AG08395 (cell line): ENCODE data around the gene NMUR2.

ENCODE experiments used
- DNase-seq: peaks from one replicate; pipeline ENCODE4 v3.0.0; 2012; ENCODE audit warnings: mixed read lengths, low spot score

NMUR2 gene

GRCh38 chr5:152367554-152367953 is 37.5 kb downstream of the NMUR2 start:
- DNase-seq = no peak

GRCh38 chr5:152366716-152367115 is 38.4 kb downstream of the NMUR2 start:
- no peak for DNase-seq

- DNase-seq = no peak
These were observed 40.2 kb downstream of the NMUR2 start for GRCh38 chr5:152364899-152365298.

DNA sequence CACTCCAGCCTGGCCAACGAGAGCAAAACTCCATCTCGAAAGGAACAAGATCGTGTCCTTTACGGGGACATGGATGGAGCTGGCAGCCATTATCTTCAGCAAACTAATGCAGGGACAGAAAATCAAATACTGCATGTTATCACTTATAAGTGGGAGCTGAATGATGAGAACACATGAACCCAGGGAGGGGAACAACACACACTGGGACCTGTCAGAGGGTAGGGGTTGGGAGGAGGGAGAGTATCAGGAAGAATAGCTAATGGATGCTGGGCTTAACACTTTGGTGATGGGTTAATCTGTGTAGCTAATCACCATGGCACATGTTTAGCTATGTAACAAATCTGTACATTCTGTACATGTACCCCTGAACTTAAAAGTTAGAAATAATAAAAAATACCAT is 40.9 kb downstream of the NMUR2 start:
- no peak for DNase-seq

DNA sequence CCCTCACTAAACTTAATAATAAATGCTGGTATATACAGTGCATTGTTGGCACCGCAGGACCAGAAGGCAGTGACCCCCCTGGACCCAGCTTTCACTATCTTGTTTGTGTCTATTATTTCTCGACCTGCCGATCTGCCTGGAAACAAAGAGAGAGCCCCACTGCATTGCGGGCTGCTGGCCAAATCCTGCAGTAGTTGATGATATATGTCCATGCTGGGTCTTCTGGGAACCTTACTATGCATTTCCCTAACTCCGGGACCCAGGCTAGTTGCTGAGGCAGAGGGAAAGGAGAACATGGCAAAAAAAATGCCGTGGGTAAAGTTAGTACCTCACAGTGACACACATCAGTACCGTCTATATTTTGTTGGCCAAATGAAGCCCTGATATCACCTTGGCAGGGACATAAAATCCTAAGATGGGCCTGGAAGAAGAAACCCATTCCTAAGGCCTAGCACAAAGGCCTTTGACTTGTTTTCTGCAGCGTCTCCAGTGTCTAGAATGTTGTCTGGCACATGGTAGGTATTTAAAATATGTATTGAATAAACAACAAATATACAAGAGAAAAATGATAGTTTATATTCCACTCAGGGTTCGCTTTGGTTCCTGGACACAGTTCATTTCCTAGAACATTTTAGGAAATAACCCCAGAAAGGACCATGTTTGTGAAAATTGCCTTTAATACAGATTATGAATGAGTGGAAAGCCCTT is 46.1 kb downstream of the NMUR2 start:
- no peak for DNase-seq

DNA sequence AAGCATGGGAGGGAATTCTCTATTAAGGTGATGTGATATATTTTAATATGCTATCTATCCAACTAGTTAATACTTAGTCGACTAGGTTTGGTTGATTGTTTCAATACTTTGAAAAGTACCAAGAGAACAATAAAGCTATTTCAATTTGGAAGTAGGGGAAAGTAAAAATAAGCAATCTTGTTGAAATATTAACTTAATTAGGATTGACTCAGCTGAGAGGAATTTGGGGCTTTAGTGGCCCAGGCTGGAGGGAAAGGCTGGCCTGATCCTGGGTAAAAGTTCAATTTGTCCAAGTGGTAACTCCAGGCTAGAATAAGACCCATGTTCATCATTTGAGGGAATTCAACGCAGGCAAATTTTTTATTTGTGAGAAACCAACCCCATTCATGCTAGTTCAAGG is 48.6 kb downstream of the NMUR2 start:
- no peak for DNase-seq

DNA sequence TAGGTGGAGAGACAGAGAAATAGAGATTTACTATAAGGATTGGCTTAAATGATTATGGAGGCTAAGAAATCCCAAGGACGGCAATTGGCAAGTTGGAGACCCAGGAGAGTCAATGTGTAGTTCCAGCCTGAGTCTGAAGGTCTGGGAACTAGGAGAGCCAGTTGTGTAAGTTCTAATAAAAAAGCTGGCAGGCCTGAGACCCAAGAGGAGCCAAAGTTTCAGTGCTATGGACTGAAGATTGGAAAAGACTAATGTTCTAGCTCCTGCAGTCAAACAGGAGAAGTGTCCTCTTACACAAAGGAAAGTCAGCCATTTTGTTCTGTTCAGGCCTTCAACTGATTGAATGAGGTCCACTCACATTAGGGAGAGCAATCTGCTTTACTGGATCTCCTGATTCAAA is 50.0 kb downstream of the NMUR2 start:
- DNase-seq = no peak

DNA sequence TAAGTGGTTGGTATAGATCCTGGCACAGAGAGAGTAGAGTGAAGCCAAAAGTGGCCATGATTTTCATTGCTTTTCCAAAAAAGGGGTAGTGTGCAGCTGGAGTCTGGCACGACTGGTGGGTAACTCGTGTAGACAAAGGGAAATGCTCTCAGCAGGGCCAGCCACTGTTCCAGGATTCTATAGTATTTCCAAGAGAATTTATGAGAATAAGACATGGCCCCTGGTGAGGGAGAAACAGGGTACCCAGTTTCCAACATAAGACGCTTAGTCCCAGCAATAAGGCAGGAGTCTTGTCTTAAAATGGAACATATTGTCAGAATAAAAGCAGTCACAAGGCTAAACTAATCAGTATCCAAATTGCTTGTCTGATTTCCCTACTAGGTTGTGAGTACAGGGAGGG is 52.1 kb downstream of the NMUR2 start:
- no peak for DNase-seq

- no peak for DNase-seq
These were observed 55.2 kb downstream of the NMUR2 start for GRCh38 chr5:152349683-152350526.
